Measurements from ENCODE around the gene NPTXR.

Gene NPTXR

GRCh38 chr22:38774496-38775166, 69.2 kb downstream of the NPTXR start:
- no peak for DNase-seq (ENCODE audit: low read depth in 2 of 2, low spot score in 1 of 2)

GRCh38 chr22:38773363-38773946, 70.4 kb downstream of the NPTXR start:
- no peak for DNase-seq (ENCODE audit: low read depth in 2 of 2, low spot score in 1 of 2)

GRCh38 chr22:38772623-38772873, 71.3 kb downstream of the NPTXR start:
- no peak for DNase-seq (ENCODE audit: low read depth in 2 of 2, low spot score in 1 of 2)

GRCh38 chr22:38770257-38770949, 73.4 kb downstream of the NPTXR start:
- DNase-seq (ENCODE audit: low read depth in 2 of 2, low spot score in 1 of 2), result no peak
